ENCODE results near the gene NPNT.

NPNT gene

DNA sequence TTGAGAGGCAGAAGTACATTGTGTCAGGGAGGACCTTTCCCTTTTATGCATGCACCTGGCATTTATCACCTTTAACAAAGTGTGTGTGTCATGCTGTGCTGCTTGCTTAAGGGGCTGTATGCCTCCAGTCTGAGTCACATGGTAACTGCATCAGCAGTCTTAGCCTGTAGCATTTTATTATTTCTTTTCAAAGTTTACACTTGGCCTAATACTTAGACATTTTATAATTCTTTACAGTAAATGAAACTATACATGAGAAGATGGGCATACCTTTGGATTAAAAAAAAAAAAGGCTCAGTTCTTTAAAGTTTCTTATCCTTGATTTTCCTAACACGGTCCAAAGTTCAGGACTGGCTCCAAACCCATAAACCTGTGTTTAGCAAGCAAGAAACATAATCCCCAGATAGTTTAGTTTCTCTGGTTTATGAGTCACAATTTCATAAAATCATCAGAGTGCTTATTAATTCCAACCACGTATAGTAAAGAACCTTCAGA is 14.6 kb downstream of the NPNT start:
- H3K9me2 ChIP-seq (replicated peaks; ENCODE audit: low read depth, low read length), result no peaks in the 10 kb centered on the region
- no peaks in the 10 kb centered on the region for H3K4me1 ChIP-seq (ENCODE audit: insufficient read depth, low read length, poor library complexity, severe bottlenecking)
- H3K79me2 ChIP-seq (ENCODE audit: insufficient read depth, low read length), result no peaks in the 10 kb centered on the region
- no peaks in the 10 kb centered on the region for H4K20me1 ChIP-seq (ENCODE audit: insufficient read depth, low read length, poor library complexity, severe bottlenecking)
- no peaks in the 10 kb centered on the region for H3K36me3 ChIP-seq (ENCODE audit: insufficient read depth, low read length)
- H3F3A ChIP-seq (ENCODE audit: low read depth), result no peaks in the 10 kb centered on the region
- 0 out of 2 replicates have a peak overlapping the region, but pooled peaks have one; percentile 24 for H2AFZ ChIP-seq (ENCODE audit: low read length)
- no peak overlapping the region for H3K4me2 ChIP-seq (ENCODE audit: low read depth, low read length, poor library complexity, severe bottlenecking)
- H3K27me3 ChIP-seq (ENCODE audit: insufficient read depth, low read length, poor library complexity, severe bottlenecking), result no peaks in the 10 kb centered on the region
- H3K4me3 ChIP-seq (ENCODE audit: low read length, poor library complexity, severe bottlenecking), result no peak overlapping the region
- no peaks in the 10 kb centered on the region for H3K9me3 ChIP-seq (ENCODE audit: insufficient read depth, low read depth, low read length)
- no peak for TF ChIP-seq EZH2phosphoT487 (IDR thresholded peaks at IDR 0.05; ENCODE audit: borderline replicate concordance)
- TF ChIP-seq, protein P1, sequence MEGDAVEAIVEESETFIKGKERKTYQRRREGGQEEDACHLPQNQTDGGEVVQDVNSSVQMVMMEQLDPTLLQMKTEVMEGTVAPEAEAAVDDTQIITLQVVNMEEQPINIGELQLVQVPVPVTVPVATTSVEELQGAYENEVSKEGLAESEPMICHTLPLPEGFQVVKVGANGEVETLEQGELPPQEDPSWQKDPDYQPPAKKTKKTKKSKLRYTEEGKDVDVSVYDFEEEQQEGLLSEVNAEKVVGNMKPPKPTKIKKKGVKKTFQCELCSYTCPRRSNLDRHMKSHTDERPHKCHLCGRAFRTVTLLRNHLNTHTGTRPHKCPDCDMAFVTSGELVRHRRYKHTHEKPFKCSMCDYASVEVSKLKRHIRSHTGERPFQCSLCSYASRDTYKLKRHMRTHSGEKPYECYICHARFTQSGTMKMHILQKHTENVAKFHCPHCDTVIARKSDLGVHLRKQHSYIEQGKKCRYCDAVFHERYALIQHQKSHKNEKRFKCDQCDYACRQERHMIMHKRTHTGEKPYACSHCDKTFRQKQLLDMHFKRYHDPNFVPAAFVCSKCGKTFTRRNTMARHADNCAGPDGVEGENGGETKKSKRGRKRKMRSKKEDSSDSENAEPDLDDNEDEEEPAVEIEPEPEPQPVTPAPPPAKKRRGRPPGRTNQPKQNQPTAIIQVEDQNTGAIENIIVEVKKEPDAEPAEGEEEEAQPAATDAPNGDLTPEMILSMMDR (conservative IDR thresholded peaks at IDR 0.05; ENCODE audit: low read length), result no peak
- H3K9ac ChIP-seq (ENCODE audit: low read depth, low read length, poor library complexity, severe bottlenecking), result no peak overlapping the region

DNA sequence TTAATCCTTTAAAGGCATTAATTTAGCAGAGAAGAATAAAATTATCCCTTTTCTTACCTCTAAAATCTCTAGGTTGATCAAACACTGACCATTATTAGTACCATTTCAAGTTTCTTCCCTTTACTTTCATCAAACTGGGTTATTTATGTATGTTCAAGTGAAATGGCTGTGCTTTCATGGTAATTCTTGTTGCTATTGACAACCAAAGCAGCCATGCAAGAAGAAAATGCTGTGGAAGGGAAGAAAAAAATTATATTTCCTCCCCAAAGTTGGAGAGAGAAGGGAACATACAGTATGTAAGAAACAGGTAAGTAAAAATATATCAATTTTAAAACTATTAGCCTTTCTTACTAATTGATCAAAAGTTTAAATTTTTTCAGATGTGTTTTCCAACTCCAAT is 16.2 kb downstream of the NPNT start:
- Histone ChIP-seq H3F3A (ENCODE audit: low read depth) (no peaks in the 10 kb centered on the region), H3K9me2 (replicated peaks; ENCODE audit: low read depth, low read length) (no peaks in the 10 kb centered on the region), H3K9ac (ENCODE audit: low read depth, low read length, poor library complexity, severe bottlenecking) (no peak overlapping the region), H4K20me1 (ENCODE audit: insufficient read depth, low read length, poor library complexity, severe bottlenecking) (no peaks in the 10 kb centered on the region), H3K79me2 (ENCODE audit: insufficient read depth, low read length) (no peaks in the 10 kb centered on the region), H3K27me3 (ENCODE audit: insufficient read depth, low read length, poor library complexity, severe bottlenecking) (no peaks in the 10 kb centered on the region), H3K9me3 (ENCODE audit: insufficient read depth, low read depth, low read length) (no peaks in the 10 kb centered on the region), H3K36me3 (ENCODE audit: insufficient read depth, low read length) (no peaks in the 10 kb centered on the region), H3K4me3 (ENCODE audit: low read length, poor library complexity, severe bottlenecking) (no peak overlapping the region), H3K4me2 (ENCODE audit: low read depth, low read length, poor library complexity, severe bottlenecking) (no peak overlapping the region), H3K4me1 (ENCODE audit: insufficient read depth, low read length, poor library complexity, severe bottlenecking) (no peaks in the 10 kb centered on the region), H2AFZ (ENCODE audit: low read length) (no peak overlapping the region)
- no peak for TF ChIP-seq EZH2phosphoT487 (IDR thresholded peaks at IDR 0.05; ENCODE audit: borderline replicate concordance)
- TF ChIP-seq, protein P1 (conservative IDR thresholded peaks at IDR 0.05; ENCODE audit: low read length), result no peak

DNA sequence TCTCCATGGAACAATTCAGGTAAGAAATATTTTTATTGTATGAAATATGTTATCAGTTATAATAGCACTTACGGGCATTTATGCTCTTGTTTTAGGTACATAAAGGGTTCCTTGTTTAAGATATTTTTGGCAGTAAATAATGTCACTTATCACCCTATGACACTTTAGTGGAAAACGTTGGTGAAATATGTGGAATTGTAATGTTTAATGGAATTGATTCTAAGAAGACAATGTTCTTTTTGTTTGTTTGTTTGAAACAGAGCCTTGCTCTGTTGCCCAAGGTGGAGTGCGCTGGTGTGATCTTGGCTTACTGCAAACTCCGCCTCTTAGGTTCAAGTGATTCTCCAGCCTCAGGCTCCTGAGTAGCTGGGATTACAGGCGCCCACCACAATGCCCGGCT is 17.4 kb downstream of the NPNT start:
- H2AFZ ChIP-seq (ENCODE audit: low read length), result no peak overlapping the region
- H4K20me1 ChIP-seq (ENCODE audit: insufficient read depth, low read length, poor library complexity, severe bottlenecking), result no peaks in the 10 kb centered on the region
- H3K4me1 ChIP-seq (ENCODE audit: insufficient read depth, low read length, poor library complexity, severe bottlenecking), result no peaks in the 10 kb centered on the region
- no peaks in the 10 kb centered on the region for H3K27me3 ChIP-seq (ENCODE audit: insufficient read depth, low read length, poor library complexity, severe bottlenecking)
- no peak overlapping the region for H3K4me2 ChIP-seq (ENCODE audit: low read depth, low read length, poor library complexity, severe bottlenecking)
- H3K9me3 ChIP-seq (ENCODE audit: insufficient read depth, low read depth, low read length), result no peaks in the 10 kb centered on the region
- H3K4me3 ChIP-seq (ENCODE audit: low read length, poor library complexity, severe bottlenecking), result no peak overlapping the region
- no peak overlapping the region for H3K9ac ChIP-seq (ENCODE audit: low read depth, low read length, poor library complexity, severe bottlenecking)
- no peaks in the 10 kb centered on the region for H3F3A ChIP-seq (ENCODE audit: low read depth)
- H3K9me2 ChIP-seq (replicated peaks; ENCODE audit: low read depth, low read length), result no peaks in the 10 kb centered on the region
- H3K79me2 ChIP-seq (ENCODE audit: insufficient read depth, low read length), result no peaks in the 10 kb centered on the region
- no peaks in the 10 kb centered on the region for H3K36me3 ChIP-seq (ENCODE audit: insufficient read depth, low read length)
- TF ChIP-seq, protein P1 (conservative IDR thresholded peaks at IDR 0.05; ENCODE audit: low read length), result no peak
- TF ChIP-seq EZH2phosphoT487 (IDR thresholded peaks at IDR 0.05; ENCODE audit: borderline replicate concordance), result no peak

All from Loucy (cell line).